SKM-1 treated with dmso at 0.1 percent for 144 hours (cell line): ENCODE results near the gene PLA2G15.

Source experiments
- DNase-seq: peaks from one replicate; lab custom pipeline; 2025; ENCODE audit not compliant: unreplicated experiment; lab: John Stamatoyannopoulos, UW

The PLA2G15 gene, protein sequence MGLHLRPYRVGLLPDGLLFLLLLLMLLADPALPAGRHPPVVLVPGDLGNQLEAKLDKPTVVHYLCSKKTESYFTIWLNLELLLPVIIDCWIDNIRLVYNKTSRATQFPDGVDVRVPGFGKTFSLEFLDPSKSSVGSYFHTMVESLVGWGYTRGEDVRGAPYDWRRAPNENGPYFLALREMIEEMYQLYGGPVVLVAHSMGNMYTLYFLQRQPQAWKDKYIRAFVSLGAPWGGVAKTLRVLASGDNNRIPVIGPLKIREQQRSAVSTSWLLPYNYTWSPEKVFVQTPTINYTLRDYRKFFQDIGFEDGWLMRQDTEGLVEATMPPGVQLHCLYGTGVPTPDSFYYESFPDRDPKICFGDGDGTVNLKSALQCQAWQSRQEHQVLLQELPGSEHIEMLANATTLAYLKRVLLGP

GRCh38 chr16:68244903-68245853, at the start of gene PLA2G15:
PLA2G15 (plus strand) TSS chr16:68245373; CDS start chr16:68245427, 54 bp downstream.
- peak; percentile 86 for DNase-seq

- no peak for DNase-seq
Measured at GRCh38 chr16:68197250-68197649, 47.9 kb upstream of the PLA2G15 start.

- DNase-seq = no peak
Measured at GRCh38 chr16:68200088-68200783, 44.9 kb upstream of the PLA2G15 start.

- DNase-seq = no peak
Measured at GRCh38 chr16:68202091-68202519, 43.1 kb upstream of the PLA2G15 start.

GRCh38 chr16:68206245-68206644, 38.9 kb upstream of the PLA2G15 start:
- no peak for DNase-seq

- DNase-seq = no peak
Measured at GRCh38 chr16:68214726-68215125, 30.4 kb upstream of the PLA2G15 start.

DNA sequence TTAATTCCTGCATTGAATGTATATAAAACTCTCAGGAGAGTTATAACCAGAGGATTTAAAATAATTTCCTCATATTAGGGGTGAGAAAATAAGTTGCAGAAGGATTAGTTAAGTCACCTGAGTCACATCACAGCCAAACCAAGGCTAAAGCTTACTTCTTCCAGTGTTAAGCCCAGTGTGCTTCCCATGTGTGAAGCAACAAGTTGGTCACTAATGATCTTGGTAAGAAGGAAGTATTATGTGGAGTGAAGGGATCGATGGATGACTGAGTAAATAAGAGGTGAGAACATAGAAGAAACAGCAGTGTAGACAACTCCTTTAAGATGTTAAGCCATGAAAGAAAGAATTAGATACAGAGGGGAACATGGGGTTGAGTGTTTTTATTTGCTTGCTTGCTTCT, 29.9 kb upstream of the PLA2G15 start:
- no peak for DNase-seq

DNA sequence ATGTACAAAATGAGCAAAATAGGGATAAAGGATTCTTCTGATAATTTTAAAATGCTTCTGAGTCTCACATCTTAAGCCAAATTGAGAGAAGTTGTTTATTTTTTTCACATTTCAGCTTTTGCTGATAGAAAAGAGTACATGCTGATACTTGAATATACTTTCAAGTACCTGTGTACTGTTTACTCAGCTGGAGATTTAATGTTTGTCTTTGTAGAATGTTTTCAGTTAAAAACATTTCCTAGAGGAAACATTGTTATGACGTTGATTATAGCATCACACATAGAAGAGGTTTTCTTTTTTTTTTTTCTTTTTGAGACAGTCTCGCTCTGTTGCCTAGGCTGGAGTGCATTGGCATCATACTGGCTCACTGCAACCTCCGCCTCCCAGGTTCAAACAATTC, 28.9 kb upstream of the PLA2G15 start:
- DNase-seq = no peak

GRCh38 chr16:68217506-68217905, 27.7 kb upstream of the PLA2G15 start:
- no peak for DNase-seq

GRCh38 chr16:68219725-68220351, 25.3 kb upstream of the PLA2G15 start:
- DNase-seq = no peak

- no peak for DNase-seq
Measured at GRCh38 chr16:68223072-68223471, 22.1 kb upstream of the PLA2G15 start.

GRCh38 chr16:68226116-68226515, 19.1 kb upstream of the PLA2G15 start:
- DNase-seq = no peak

GRCh38 chr16:68227183-68227793, 17.9 kb upstream of the PLA2G15 start:
- no peak for DNase-seq

DNA sequence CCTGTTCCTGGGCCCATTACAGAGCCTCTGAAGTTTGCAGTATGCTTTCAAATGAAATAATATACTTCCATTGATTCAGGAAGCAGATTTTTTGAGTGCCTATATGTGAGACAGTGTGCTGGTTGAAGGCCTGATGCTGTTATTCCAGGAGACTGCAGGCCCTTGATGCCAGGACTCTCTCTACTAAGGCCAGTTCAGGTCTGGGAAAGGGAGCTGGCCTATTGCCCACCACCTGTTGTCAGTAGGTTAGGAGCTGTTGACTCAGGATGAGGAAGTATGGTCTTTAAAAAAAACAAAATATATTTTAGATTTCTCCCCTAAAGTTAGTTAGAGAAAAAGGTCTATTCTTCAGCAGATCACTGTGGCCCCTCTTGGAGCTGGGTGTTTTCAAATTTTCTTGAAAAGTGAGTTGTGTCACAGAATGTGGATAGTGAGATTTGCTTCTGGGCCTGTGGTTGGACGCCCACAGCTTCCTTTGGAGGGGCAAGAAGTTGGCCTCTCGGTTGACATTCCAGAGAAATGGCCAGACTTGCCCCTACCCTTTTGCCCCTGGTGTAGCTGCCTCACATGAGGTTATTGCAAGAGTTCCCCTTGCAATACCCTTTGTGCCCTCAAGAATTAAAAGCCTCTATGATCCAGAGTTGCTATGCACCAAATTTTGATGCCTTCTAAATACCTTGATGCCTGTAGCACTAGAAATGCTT, 17.2 kb upstream of the PLA2G15 start:
- no peak for DNase-seq

DNA sequence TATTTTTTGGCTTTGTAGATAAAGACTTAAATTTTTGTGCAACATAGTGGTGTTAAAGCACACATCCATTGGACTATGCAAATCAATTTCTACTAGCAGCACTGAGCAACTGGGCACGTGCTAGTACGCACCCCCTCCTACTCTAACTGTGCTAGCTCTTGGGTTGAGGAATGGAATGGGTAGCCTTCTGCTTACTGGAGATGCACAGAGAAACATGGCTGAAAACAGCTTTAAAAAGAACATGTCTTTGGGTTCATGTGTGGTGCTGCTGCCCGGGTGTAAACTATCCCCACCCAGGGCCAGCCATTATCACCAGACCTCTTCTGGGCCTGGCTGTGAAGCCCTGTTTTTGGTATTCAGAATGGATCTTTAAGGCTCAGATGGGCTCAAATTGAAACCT, 16.5 kb upstream of the PLA2G15 start:
- no peak for DNase-seq

GRCh38 chr16:68229431-68230175, 15.6 kb upstream of the PLA2G15 start:
- peak; percentile 11 for DNase-seq

DNA sequence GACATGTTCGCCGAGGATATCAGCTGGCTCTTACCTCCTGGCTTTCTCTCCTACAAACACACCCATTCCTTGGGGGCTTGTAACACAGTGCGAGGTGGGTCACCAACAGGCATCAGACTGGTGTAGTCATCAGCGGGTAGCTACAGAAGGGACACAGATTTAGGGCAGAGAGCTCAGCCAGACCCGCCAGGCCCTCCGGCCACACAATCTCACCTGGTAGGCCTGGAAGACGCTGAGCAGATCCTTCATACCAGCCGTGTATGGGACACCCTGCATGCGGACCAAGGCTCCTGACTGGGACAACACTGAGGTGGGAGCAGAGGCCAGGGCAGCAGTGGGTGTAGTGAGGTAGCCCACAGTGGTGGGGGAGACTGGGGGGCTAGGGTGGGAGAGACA, 15.0 kb upstream of the PLA2G15 start:
- no peak for DNase-seq

GRCh38 chr16:68230956-68231355, 14.2 kb upstream of the PLA2G15 start:
- DNase-seq = no peak
